HepG2 (cell line): ENCODE measurements around the gene SLC25A10. TPM values are rescaled to one million over a fixed set of nuclear protein-coding genes. Genes with fewer than 3 reads are reported as not detected.

Source experiments
- AHR ChIP-seq: IDR thresholded peaks from 2 replicates; pipeline ENCODE4 v1.6.1; 2018; ENCODE audit warnings: missing genetic modification reagents, missing compliant biosample characterization
- CREM ChIP-seq, 2 experiments: sonication (generic) in 1 of 2; formaldehyde crosslinking in 1 of 2; IDR thresholded peaks; 2 replicates each; pipeline versions ENCODE4 v1.4.0 to v1.6.1; 2016 to 2020; ENCODE audit warnings: antibody characterized with exemption in 1 of 2, mild to moderate bottlenecking in 1 of 2, missing genetic modification reagents in 1 of 2
- HIC2 ChIP-seq: sonication (generic); formaldehyde crosslinking; IDR thresholded peaks from 2 replicates; pipeline ENCODE4 v1.9.0; 2022; ENCODE audit warnings: low read depth, missing genetic modification reagents
- HNRNPK ChIP-seq: fragments of 200-400 bp; formaldehyde crosslinking; IDR thresholded peaks from 2 replicates; pipeline ENCODE4 v1.6.1; 2018; ENCODE audit warnings: low read length, low read depth, moderate library complexity, mild to moderate bottlenecking; ENCODE audit not compliant: poor library complexity, severe bottlenecking
- MAFK ChIP-seq, 2 experiments: IDR thresholded peaks in 1 of 2; conservative IDR thresholded peaks in 1 of 2; 2 replicates each; pipeline ENCODE4 v1.6.1; 2011; ENCODE audit warnings: improper control_type of control experiment in 2 of 2, low read length in 2 of 2
- NFYC ChIP-seq: IDR thresholded peaks from 2 replicates; pipeline ENCODE4 v1.6.1; 2016; ENCODE audit warnings: missing genetic modification reagents, missing compliant biosample characterization
- NR2C2 ChIP-seq: sonication (generic); formaldehyde crosslinking; IDR thresholded peaks from 2 replicates; pipeline ENCODE4 v1.4.0; 2020; ENCODE audit warnings: missing genetic modification reagents, mild to moderate bottlenecking, moderate library complexity, borderline replicate concordance
- SIX1 ChIP-seq: sonication (generic); formaldehyde crosslinking; IDR thresholded peaks from 2 replicates; pipeline ENCODE4 v1.4.0; 2020; ENCODE audit warnings: missing genetic modification reagents, borderline replicate concordance
- TBL1XR1 ChIP-seq: fragments of 150-350 bp; IDR thresholded peaks from 2 replicates; pipeline ENCODE4 v1.6.1; 2014; ENCODE audit warnings: borderline replicate concordance, low read length; ENCODE audit not compliant: partially characterized antibody
- ZBTB3 ChIP-seq: sonication (generic); formaldehyde crosslinking; IDR thresholded peaks from 2 replicates; pipeline ENCODE4 v1.4.0; 2020; ENCODE audit warnings: low read depth, mild to moderate bottlenecking, moderate library complexity, missing genetic modification reagents, borderline replicate concordance
- ZNF101 ChIP-seq: sonication (generic); formaldehyde crosslinking; IDR thresholded peaks from 2 replicates; pipeline ENCODE4 v1.4.0; 2020; ENCODE audit warnings: mild to moderate bottlenecking, low read depth, missing genetic modification reagents, borderline replicate concordance
- ZNF33B ChIP-seq: sonication (generic); formaldehyde crosslinking; IDR thresholded peaks from 2 replicates; pipeline ENCODE4 v1.5.1; 2020; ENCODE audit warnings: mild to moderate bottlenecking, missing genetic modification reagents
- ZNF512B ChIP-seq: sonication (generic); formaldehyde crosslinking; IDR thresholded peaks from 2 replicates; pipeline ENCODE4 v1.5.1; 2020; ENCODE audit warnings: missing genetic modification reagents, mild to moderate bottlenecking, borderline replicate concordance
- polyA plus RNA-seq, 8 experiments: library from polyadenylated mRNA; depleted of rRNA in 3 of 8; stranded (reverse) in 7 of 8; unstranded in 1 of 8; fragments of >200 nt; fragmentation: Illumina TruSeq in 4 of 8; extraction: Trizol in 4 of 8; gene quantifications; 2 replicates each; pipeline versions ENCODE4 v1.2.1 to v1.2.3, GENCODE V29; 2011 to 2016; ENCODE audit warnings: low read depth in 4 of 8, missing spikeins in 1 of 8, mixed read lengths in 1 of 8; ENCODE audit not compliant: insufficient read depth in 1 of 8
- total RNA-seq, 5 experiments: library from RNA; depleted of rRNA; stranded (reverse); fragments of >200 nt; fragmentation: Illumina TruSeq; extraction: Trizol; gene quantifications; 2 replicates each; pipeline ENCODE4 v1.2.3, GENCODE V29; 2016; ENCODE audit warnings: low read depth in 1 of 5
- TF ChIP-seq, protein P1 (sequence below): fragments of 450-650 bp; IDR thresholded peaks from 2 replicates; pipeline ENCODE4 v1.6.1; 2017; ENCODE audit warnings: mild to moderate bottlenecking

Gene SLC25A10
- total and polyA plus RNA-seq, 2 of the 13 experiments (the other 11 are each of a cell fraction or from before 2014, with no cell fraction given), result 46.5 to 140 TPM

DNA sequence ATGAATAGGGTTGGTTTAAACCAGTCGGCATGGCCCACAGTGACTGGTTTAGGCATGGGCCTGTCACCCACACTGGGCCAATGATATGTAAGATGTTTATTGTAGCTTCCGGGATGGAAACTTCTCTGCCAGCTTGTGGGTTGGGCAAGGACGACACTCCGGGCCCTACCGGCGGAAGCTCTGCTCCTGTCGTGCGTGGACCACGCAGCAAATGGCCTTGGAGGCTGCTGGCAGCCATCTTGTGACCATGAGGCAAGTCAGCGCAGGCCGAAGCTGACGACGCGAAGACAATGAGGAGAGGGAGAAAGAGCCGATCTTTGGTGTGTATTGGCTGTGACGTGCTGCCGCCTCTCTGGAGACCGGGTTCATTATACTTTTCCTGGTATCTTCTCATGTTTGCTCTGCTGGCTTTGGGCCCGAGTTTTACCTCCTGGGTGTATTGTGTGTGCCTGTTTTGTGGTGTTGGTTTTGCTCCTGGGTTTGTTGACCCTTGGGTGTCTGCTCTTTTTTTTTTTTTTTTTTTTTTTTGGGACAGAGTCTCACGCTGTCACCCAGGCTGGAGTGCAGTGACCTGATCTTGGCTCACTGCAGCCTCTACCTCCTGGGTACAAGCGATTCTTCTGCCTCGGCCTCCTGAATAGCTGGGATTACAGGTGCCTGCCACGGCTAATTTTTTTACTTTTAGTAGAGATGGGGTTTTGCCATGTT, 15.4 kb downstream of the SLC25A10 start (continued):
- TF ChIP-seq, protein P1, sequence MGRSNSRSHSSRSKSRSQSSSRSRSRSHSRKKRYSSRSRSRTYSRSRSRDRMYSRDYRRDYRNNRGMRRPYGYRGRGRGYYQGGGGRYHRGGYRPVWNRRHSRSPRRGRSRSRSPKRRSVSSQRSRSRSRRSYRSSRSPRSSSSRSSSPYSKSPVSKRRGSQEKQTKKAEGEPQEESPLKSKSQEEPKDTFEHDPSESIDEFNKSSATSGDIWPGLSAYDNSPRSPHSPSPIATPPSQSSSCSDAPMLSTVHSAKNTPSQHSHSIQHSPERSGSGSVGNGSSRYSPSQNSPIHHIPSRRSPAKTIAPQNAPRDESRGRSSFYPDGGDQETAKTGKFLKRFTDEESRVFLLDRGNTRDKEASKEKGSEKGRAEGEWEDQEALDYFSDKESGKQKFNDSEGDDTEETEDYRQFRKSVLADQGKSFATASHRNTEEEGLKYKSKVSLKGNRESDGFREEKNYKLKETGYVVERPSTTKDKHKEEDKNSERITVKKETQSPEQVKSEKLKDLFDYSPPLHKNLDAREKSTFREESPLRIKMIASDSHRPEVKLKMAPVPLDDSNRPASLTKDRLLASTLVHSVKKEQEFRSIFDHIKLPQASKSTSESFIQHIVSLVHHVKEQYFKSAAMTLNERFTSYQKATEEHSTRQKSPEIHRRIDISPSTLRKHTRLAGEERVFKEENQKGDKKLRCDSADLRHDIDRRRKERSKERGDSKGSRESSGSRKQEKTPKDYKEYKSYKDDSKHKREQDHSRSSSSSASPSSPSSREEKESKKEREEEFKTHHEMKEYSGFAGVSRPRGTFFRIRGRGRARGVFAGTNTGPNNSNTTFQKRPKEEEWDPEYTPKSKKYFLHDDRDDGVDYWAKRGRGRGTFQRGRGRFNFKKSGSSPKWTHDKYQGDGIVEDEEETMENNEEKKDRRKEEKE, result no peak
- no peak for TF ChIP-seq MAFK (conservative IDR thresholded peaks at IDR 0.05 in 1 of 2, IDR thresholded peaks at IDR 0.05 in 1 of 2; ENCODE audit: low read length in 2 of 2)
- no peak for TF ChIP-seq HNRNPK
- peak; percentile 94; the same call in 1 of the 2 replicates for TF ChIP-seq ZNF512B
- peak; percentile 97 for TF ChIP-seq ZNF101
- TF ChIP-seq NFYC (CRISPR knock-in tag), result peak; percentile 94
- peak; percentile 68 for TF ChIP-seq CREM (IDR thresholded peaks at IDR 0.05)
- no peak for TF ChIP-seq CREM (CRISPR knock-in tag; IDR thresholded peaks at IDR 0.05)
- peak; percentile 89 for TF ChIP-seq NR2C2 (CRISPR knock-in tag)
- peak; percentile 99 for TF ChIP-seq ZNF33B (CRISPR knock-in tag)
- TF ChIP-seq ZBTB3 (CRISPR knock-in tag), result peak; percentile 70; the same call in 1 of the 2 replicates
- TF ChIP-seq SIX1, result no peak
- TF ChIP-seq AHR, result peak; percentile 99
- TF ChIP-seq HIC2, result peak; percentile 88
- TF ChIP-seq TBL1XR1, result no peak
